GM21367 (cell line): Measurements from ENCODE around the gene ZNF385D.
"Not testable (repeated sequence)": the region's sequence is repeated elsewhere in the genome, so short reads cannot be mapped to it uniquely, and the experiment has no call there.

Experiments used
- ATAC-seq: cut with Tn5 transposase; IDR thresholded peaks from one replicate; pipeline ENCODE4 v1.9.1; 2021; ENCODE audit not compliant: unreplicated experiment

The ZNF385D gene

GRCh38 chr3:21524133-21524532 lies 226.9 kb downstream of the ZNF385D start:
- ATAC-seq: no peak

- no peak for ATAC-seq
These were observed 230.7 kb downstream of the ZNF385D start for GRCh38 chr3:21520106-21520963.

GRCh38 chr3:21517184-21517583 lies 233.8 kb downstream of the ZNF385D start:
- no peak for ATAC-seq

GRCh38 chr3:21515417-21515816 lies 235.6 kb downstream of the ZNF385D start:
- ATAC-seq: no peak

GRCh38 chr3:21509731-21510470 lies 241.1 kb downstream of the ZNF385D start:
- no peak for ATAC-seq

GRCh38 chr3:21508246-21508645 lies 242.8 kb downstream of the ZNF385D start:
- ATAC-seq: no peak

GRCh38 chr3:21505711-21506460 lies 245.1 kb downstream of the ZNF385D start:
- ATAC-seq: no peak

GRCh38 chr3:21502656-21503055 lies 248.4 kb downstream of the ZNF385D start:
- no peak for ATAC-seq

GRCh38 chr3:21500834-21501233 lies 250.2 kb downstream of the ZNF385D start:
- ATAC-seq: no peak

- ATAC-seq: not testable (repeated sequence)
These were observed 260.3 kb downstream of the ZNF385D start for GRCh38 chr3:21490671-21491070.

- ATAC-seq: no peak
These were observed 263.5 kb downstream of the ZNF385D start for GRCh38 chr3:21487520-21487919.

GRCh38 chr3:21486024-21486935 lies 264.7 kb downstream of the ZNF385D start:
- not testable (repeated sequence) for ATAC-seq

- ATAC-seq: no peak
These were observed 266.2 kb downstream of the ZNF385D start for GRCh38 chr3:21484828-21485144.

GRCh38 chr3:21484057-21484827 lies 266.8 kb downstream of the ZNF385D start:
- no peak for ATAC-seq

GRCh38 chr3:21481991-21482390 lies 269.0 kb downstream of the ZNF385D start:
- ATAC-seq: no peak

GRCh38 chr3:21477541-21478288 lies 273.3 kb downstream of the ZNF385D start:
- no peak for ATAC-seq

- no peak for ATAC-seq
These were observed 284.5 kb downstream of the ZNF385D start for GRCh38 chr3:21466476-21466875.

GRCh38 chr3:21464746-21465145 lies 286.3 kb downstream of the ZNF385D start:
- no peak for ATAC-seq

GRCh38 chr3:21463319-21463718 lies 287.7 kb downstream of the ZNF385D start:
- ATAC-seq: no peak
